Erythroblast (primary cell): Measurements from ENCODE around the gene SETDB2.

ENCODE experiments used
- GATA1 ChIP-seq: IDR thresholded peaks from 2 replicates; pipeline ENCODE4 v1.6.1; 2011; ENCODE audit warnings: low read depth, mild to moderate bottlenecking, control low read depth, low read length, moderate library complexity
- POLR2A ChIP-seq: IDR thresholded peaks from 2 replicates; pipeline ENCODE4 v1.6.1; 2011; ENCODE audit warnings: mild to moderate bottlenecking, low read length

DNA sequence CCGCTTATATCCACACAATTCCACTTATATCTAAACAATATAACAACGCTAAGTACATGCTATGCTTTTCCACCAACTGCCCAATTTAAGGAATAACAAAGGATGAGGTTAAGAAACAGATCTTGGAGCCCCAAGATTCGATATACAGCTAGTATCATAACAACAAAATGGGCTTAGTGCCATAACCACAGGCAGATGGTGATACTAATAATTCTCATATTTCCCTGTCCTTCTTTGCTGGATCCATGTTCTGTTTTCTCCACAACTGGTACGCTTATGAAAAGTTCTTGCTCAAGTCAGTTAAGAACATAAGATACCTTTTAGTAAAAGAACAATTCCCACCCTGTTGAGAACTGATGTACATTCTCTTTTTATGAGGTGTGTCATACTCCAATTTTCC, 34.1 kb upstream of the SETDB2 start:
- TF ChIP-seq POLR2A (no peak), GATA1 (no peak)
